OCI-M2 (cell line): ENCODE results near the gene DCAF5.
"Not testable (repeated sequence)": the region's sequence is repeated elsewhere in the genome, so short reads cannot be mapped to it uniquely, and the experiment has no call there.

ENCODE experiments used
- DNase-seq: peaks from one replicate; lab custom pipeline; 2025; ENCODE audit not compliant: unreplicated experiment; lab: John Stamatoyannopoulos, UW

Gene DCAF5

GRCh38 chr14:69152902-69153151 lies at the start of gene DCAF5:
DCAF5 (minus strand) TSS chr14:69153119; CDS start chr14:69152978, 141 bp downstream.
- no peak for DNase-seq

- DNase-seq = no peak
Measured at GRCh38 chr14:69199786-69200185, 46.9 kb upstream of the DCAF5 start.

- no peak for DNase-seq
Measured at GRCh38 chr14:69193721-69194120, 40.8 kb upstream of the DCAF5 start.

- peak; percentile 51 for DNase-seq
Measured at GRCh38 chr14:69191340-69192111, 38.6 kb upstream of the DCAF5 start, which contains the start of gene EXD2. EXD2 (plus strand) TSS chr14:69191498; CDS start chr14:69209471, 17,973 bp downstream.

GRCh38 chr14:69190191-69190590 lies 37.3 kb upstream of the DCAF5 start:
- DNase-seq = no peak

GRCh38 chr14:69183735-69184134 lies 30.8 kb upstream of the DCAF5 start:
- no peak for DNase-seq

GRCh38 chr14:69182580-69182979 lies 29.7 kb upstream of the DCAF5 start:
- not testable (repeated sequence) for DNase-seq

- DNase-seq = no peak
Measured at GRCh38 chr14:69181491-69181890, 28.6 kb upstream of the DCAF5 start.

GRCh38 chr14:69175130-69175529 lies 22.2 kb upstream of the DCAF5 start:
- no peak for DNase-seq

- DNase-seq = no peak
Measured at GRCh38 chr14:69171569-69171968, 18.6 kb upstream of the DCAF5 start.

GRCh38 chr14:69170839-69171238 lies 17.9 kb upstream of the DCAF5 start:
- no peak for DNase-seq

GRCh38 chr14:69165787-69166186 lies 12.9 kb upstream of the DCAF5 start:
- DNase-seq = not testable (repeated sequence)

GRCh38 chr14:69161590-69161989 lies 8.7 kb upstream of the DCAF5 start:
- DNase-seq = no peak

- no peak for DNase-seq
Measured at GRCh38 chr14:69156224-69156623, 3.3 kb upstream of the DCAF5 start.

GRCh38 chr14:69154779-69155178 lies 1.9 kb upstream of the DCAF5 start:
- no peak for DNase-seq

GRCh38 chr14:69153873-69154270 lies 953 bp upstream of the DCAF5 start:
- DNase-seq = no peak

- DNase-seq = peak; percentile 64
Measured at GRCh38 chr14:69153152-69153872, 393 bp upstream of the DCAF5 start.

GRCh38 chr14:69152181-69152901 lies 578 bp downstream of the DCAF5 start:
- DNase-seq = no peak

- peak; percentile 63 for DNase-seq
Measured at GRCh38 chr14:69151458-69152180, 1.3 kb downstream of the DCAF5 start.

- DNase-seq = no peak
Measured at GRCh38 chr14:69149461-69150244, 3.3 kb downstream of the DCAF5 start.
